HG03139 (cell line): ENCODE measurements around the gene GSN.

ENCODE experiments used
- ATAC-seq: cut with Tn5 transposase; IDR thresholded peaks from one replicate; pipeline ENCODE4 v1.9.1; 2021; ENCODE audit not compliant: unreplicated experiment

Gene GSN

DNA sequence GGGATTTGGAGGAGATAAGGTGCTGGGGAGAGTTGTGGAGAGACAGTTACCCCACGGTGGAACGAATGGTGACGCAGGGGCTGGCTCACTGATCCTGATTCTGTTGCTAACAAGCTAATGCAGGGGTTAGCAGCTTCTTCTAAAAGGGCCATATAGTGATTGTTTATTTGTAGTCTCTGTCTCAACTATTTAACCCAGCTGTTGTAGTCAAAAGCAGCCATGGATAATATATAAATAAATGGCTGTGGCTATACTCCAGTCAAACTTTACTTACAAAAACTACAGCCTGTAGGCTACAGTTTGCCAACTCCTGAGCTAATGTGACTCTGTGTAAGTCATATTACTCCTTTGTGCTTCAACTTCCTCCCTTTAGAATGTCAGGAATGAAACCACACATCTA, 80.3 kb downstream of the GSN start:
- no peak for ATAC-seq

GRCh38 chr9:121349009-121349408, 81.0 kb downstream of the GSN start:
- ATAC-seq, result no peak

GRCh38 chr9:121350036-121350435, 82.1 kb downstream of the GSN start:
- ATAC-seq, result no peak

DNA sequence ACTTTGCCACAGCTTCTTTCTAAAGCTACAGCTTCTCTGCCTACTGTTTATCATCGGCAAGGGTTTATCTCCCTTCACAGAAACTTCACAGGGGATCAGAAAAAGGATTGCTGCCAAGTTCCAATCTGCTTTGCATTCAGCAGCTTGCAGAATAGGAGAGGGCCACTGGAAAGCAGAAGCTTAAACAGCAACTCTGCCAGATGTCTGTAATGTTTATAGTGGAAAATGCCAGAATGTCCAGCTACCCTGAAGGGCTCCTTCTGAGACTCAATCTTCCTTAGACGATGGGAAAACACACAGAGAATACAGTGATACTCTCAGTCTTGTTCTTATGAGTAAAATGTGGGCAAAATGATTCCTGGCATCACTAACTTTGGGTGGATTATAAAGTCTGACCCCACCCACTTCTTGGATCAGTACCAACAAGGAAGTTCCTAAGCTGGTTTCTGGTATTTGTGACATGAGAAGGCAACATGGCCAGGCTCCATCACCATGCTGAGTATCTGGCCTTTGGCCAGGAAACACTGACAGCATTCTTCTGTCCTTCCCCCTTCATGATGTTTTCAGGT, 83.1 kb downstream of the GSN start:
- no peak for ATAC-seq

- peak; percentile 93 for ATAC-seq
Observed at GRCh38 chr9:121353241-121354061, 85.5 kb downstream of the GSN start.

DNA sequence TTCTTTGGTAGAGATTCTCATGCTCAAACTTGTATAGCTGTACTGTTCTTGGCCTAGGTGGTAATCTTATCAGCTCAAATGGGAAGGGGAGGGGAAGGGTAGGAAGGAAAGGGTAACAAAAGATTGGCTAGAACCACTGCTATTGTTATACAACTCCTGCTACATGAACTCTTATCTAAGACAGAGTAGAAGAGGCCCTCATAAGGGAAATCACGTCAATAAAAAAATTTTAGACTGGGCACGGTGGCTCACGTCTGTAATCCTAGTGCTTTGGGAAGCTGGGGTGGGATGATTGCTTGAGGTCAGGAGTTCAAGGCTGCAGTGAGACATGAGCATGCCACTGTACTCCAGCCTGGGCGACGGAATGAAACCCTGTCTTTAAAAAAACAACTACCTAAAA, 86.2 kb downstream of the GSN start:
- ATAC-seq, result no peak

- no peak for ATAC-seq
Observed at GRCh38 chr9:121354762-121355161, 86.8 kb downstream of the GSN start.

GRCh38 chr9:121357011-121357410, 89.0 kb downstream of the GSN start:
- no peak for ATAC-seq

GRCh38 chr9:121358751-121359150, 90.8 kb downstream of the GSN start:
- no peak for ATAC-seq

GRCh38 chr9:121359351-121360294, 91.7 kb downstream of the GSN start:
- ATAC-seq, result no peak

GRCh38 chr9:121360601-121361374, 92.8 kb downstream of the GSN start:
- ATAC-seq, result no peak

- no peak for ATAC-seq
Observed at GRCh38 chr9:121362813-121363621, 95.1 kb downstream of the GSN start.

- no peak for ATAC-seq
Observed at GRCh38 chr9:121363622-121363961, 95.6 kb downstream of the GSN start.

GRCh38 chr9:121364077-121364476, 96.1 kb downstream of the GSN start:
- ATAC-seq, result no peak

GRCh38 chr9:121364886-121365285, 96.9 kb downstream of the GSN start:
- ATAC-seq, result no peak

DNA sequence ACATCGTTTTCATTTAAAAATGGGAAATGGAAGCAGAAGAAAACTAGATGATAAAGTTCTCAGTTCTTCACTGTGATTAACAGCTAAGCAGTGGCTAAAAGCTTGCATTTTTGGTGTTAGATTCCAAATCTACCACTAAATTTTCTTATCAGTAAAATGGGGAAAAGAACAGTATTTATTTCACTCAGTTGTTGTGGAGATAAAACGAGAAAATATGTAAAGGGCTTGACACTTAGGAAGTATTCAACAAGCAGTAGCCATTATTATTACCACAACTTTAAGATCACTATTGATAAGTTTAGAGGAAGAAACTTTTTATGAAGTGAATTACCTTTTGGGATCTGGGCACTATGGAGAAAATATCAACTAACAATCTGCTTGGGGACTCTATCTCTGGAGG, 97.6 kb downstream of the GSN start:
- ATAC-seq, result no peak

DNA sequence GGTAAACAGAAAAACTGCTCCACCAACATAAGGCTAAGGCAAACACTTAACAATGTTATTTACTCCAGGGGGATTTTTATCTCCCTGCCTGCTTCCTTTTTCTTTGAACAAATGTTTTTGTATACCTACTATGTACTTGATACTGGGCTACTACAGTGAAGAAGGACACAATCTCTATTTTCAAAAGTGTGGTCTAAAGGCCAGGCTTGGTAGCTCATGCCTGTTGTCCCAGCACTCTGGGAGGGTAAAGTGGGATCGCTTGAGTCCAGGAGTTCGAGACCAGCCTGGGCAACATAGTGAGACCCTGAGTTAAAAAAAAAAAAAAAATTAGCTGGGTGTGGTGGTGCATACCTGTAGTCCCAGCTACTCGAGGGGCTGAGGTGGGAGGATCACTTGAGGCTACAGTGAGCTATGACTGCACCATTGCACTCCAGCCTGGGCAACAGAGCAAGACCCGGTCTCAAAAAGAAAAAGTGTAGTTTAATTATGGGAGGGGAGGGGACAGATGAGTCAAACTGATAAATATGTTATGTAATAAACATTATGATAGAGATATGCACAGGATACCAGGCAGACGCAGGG, 98.7 kb downstream of the GSN start:
- ATAC-seq, result no peak

DNA sequence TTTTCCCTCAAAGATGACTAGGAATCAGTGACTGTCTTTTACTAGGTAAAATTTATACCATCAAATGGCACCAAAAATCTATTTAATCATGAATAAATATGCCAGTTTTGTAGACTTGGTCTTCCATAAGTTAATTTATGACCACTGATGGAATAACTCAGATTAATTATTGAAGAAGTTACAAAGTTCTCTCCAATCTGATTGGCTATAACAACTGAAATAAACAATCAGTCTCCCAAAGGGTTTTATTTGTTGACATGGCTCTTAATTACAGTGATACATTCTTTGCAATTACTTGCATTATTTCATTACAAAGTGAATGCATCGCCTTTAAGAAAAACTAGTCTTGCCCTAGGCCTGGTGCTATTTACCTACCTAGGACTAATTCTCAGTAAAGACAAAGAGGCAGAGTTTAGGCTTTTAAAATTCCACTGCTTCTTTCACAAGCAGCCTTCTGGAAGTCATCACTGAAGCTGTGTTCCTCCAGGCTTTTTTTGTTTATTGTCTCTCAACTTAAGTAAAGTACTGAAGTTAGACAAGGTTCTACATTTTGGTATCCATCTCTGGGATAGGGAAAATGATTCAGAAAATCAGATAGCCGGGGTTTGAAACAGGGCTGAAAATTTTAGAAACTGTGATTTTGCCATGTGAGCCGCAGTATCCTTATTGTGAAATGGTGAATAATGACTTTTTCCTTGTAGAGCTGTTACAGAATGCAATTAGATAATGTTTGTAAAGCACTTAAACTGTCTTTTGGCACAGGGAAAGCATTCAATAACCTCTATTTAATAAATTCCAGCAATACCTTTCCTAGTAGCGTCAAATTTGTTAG, 99.6 kb downstream of the GSN start:
- no peak for ATAC-seq

- ATAC-seq, result no peak
Observed at GRCh38 chr9:121368138-121368522, 100.2 kb downstream of the GSN start.
